ENCODE results near the gene PDLIM3. TPM values are rescaled to one million over a fixed set of nuclear protein-coding genes. Genes with fewer than 3 reads are reported as not detected.

The PDLIM3 gene
- total and polyA plus RNA-seq, 2 experiments from 2014 or later: 8.5 to 18.0 TPM

DNA sequence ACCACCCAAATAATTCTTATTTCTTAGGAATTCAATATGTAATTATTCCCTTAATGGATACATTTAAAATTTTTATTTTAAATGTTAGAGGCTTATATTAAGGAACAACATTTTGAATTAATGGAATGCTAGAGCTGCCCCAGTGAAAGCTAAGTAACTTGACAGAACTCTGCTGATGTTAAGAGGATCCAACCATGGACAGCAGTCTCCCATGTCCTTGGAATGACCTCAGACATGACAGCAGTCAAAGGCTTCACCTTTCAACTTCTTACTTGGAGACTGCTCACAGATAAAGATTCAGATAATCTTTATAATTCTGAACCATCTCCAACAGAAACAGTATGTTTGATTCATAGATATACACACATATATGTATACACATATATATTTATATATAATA, 17.2 kb downstream of the PDLIM3 start:
- Histone ChIP-seq H3K4me3 (no peak overlapping the region), H3K4me1 (ENCODE audit: insufficient read depth) (no peaks in the 10 kb centered on the region), H3F3A (replicated peaks; ENCODE audit: low read depth) (no peaks in the 10 kb centered on the region), H2AFZ (no peak overlapping the region), H3K27me3 (ENCODE audit: insufficient read depth) (no peaks in the 10 kb centered on the region), H3K27ac (ENCODE audit: low read depth) (no peak overlapping the region), H3K36me3 (ENCODE audit: insufficient read depth) (no peaks in the 10 kb centered on the region), H3K4me2 (no peak overlapping the region), H4K20me1 (replicated peaks; ENCODE audit: insufficient read depth) (no peaks in the 10 kb centered on the region), H3K79me2 (replicated peaks; ENCODE audit: insufficient read depth) (no peaks in the 10 kb centered on the region), H3K9me2 (ENCODE audit: insufficient read depth) (no peaks in the 10 kb centered on the region)
- no peak for ATAC-seq
- Mint-ChIP-seq H3K4me3 (no peak overlapping the region), H3K27me3 (ENCODE audit: insufficient read depth, low read depth, poor library complexity) (no peaks in the 10 kb centered on the region), H3K36me3 (ENCODE audit: low read depth) (no peaks in the 10 kb centered on the region), H3K4me1 (no peaks in the 10 kb centered on the region), H3K27ac (no peak overlapping the region), H3K9me3 (no peaks in the 10 kb centered on the region)
- no peak for DNase-seq (ENCODE audit: low spot score)
- no peak for TF ChIP-seq EZH2phosphoT487 (IDR thresholded peaks at IDR 0.05; ENCODE audit: unreplicated experiment)
- TF ChIP-seq, protein P1, sequence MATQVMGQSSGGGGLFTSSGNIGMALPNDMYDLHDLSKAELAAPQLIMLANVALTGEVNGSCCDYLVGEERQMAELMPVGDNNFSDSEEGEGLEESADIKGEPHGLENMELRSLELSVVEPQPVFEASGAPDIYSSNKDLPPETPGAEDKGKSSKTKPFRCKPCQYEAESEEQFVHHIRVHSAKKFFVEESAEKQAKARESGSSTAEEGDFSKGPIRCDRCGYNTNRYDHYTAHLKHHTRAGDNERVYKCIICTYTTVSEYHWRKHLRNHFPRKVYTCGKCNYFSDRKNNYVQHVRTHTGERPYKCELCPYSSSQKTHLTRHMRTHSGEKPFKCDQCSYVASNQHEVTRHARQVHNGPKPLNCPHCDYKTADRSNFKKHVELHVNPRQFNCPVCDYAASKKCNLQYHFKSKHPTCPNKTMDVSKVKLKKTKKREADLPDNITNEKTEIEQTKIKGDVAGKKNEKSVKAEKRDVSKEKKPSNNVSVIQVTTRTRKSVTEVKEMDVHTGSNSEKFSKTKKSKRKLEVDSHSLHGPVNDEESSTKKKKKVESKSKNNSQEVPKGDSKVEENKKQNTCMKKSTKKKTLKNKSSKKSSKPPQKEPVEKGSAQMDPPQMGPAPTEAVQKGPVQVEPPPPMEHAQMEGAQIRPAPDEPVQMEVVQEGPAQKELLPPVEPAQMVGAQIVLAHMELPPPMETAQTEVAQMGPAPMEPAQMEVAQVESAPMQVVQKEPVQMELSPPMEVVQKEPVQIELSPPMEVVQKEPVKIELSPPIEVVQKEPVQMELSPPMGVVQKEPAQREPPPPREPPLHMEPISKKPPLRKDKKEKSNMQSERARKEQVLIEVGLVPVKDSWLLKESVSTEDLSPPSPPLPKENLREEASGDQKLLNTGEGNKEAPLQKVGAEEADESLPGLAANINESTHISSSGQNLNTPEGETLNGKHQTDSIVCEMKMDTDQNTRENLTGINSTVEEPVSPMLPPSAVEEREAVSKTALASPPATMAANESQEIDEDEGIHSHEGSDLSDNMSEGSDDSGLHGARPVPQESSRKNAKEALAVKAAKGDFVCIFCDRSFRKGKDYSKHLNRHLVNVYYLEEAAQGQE (IDR thresholded peaks at IDR 0.05; ENCODE audit: unreplicated experiment): peak; percentile 53

DNA sequence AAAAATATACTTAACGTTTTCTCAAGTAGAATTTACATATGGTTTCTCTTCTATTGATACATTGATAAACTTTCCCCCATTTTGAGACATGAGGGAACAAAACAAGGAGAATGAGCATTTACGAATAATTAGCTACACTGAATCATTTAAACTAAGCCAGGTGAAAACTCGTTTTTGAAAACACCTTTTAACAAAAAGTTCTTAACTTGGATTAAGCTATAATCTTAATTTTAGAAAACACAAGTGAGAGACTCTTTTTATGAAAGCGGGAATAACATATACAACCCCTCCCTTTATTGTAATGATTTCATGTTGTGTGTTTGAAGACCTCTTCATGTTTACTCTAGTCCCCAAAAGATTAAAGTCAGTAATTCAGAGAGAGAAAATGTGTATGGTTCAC, 20.1 kb downstream of the PDLIM3 start:
- no peak overlapping the region for H3K4me3 ChIP-seq
- H3K4me3 Mint-ChIP-seq: no peak overlapping the region
- TF ChIP-seq, protein P2, sequence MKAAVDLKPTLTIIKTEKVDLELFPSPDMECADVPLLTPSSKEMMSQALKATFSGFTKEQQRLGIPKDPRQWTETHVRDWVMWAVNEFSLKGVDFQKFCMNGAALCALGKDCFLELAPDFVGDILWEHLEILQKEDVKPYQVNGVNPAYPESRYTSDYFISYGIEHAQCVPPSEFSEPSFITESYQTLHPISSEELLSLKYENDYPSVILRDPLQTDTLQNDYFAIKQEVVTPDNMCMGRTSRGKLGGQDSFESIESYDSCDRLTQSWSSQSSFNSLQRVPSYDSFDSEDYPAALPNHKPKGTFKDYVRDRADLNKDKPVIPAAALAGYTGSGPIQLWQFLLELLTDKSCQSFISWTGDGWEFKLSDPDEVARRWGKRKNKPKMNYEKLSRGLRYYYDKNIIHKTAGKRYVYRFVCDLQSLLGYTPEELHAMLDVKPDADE (IDR thresholded peaks at IDR 0.05): no peak
- TF ChIP-seq, protein P3, sequence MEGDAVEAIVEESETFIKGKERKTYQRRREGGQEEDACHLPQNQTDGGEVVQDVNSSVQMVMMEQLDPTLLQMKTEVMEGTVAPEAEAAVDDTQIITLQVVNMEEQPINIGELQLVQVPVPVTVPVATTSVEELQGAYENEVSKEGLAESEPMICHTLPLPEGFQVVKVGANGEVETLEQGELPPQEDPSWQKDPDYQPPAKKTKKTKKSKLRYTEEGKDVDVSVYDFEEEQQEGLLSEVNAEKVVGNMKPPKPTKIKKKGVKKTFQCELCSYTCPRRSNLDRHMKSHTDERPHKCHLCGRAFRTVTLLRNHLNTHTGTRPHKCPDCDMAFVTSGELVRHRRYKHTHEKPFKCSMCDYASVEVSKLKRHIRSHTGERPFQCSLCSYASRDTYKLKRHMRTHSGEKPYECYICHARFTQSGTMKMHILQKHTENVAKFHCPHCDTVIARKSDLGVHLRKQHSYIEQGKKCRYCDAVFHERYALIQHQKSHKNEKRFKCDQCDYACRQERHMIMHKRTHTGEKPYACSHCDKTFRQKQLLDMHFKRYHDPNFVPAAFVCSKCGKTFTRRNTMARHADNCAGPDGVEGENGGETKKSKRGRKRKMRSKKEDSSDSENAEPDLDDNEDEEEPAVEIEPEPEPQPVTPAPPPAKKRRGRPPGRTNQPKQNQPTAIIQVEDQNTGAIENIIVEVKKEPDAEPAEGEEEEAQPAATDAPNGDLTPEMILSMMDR (conservative IDR thresholded peaks at IDR 0.05; ENCODE audit: low read depth in 2 of 2): no peak
- TF ChIP-seq EZH2phosphoT487 (IDR thresholded peaks at IDR 0.05; ENCODE audit: unreplicated experiment): no peak
- no peak for TF ChIP-seq STAT1 (IDR thresholded peaks at IDR 0.05; ENCODE audit: unreplicated experiment)
- DNase-seq (ENCODE audit: low spot score) (no peak), ATAC-seq (no peak)
- H2AFZ ChIP-seq: no peak overlapping the region
- H4K20me1 ChIP-seq (replicated peaks; ENCODE audit: insufficient read depth): no peaks in the 10 kb centered on the region
- no peak overlapping the region for H3K27ac ChIP-seq (ENCODE audit: low read depth)
- no peak overlapping the region for H3K27ac Mint-ChIP-seq
- no peaks in the 10 kb centered on the region for H3K36me3 ChIP-seq (ENCODE audit: insufficient read depth)
- no peaks in the 10 kb centered on the region for H3K4me1 Mint-ChIP-seq
- H3F3A ChIP-seq (replicated peaks; ENCODE audit: low read depth): no peaks in the 10 kb centered on the region
- no peaks in the 10 kb centered on the region for H3K79me2 ChIP-seq (replicated peaks; ENCODE audit: insufficient read depth)
- no peaks in the 10 kb centered on the region for H3K4me1 ChIP-seq (ENCODE audit: insufficient read depth)
- H3K9me3 Mint-ChIP-seq: no peaks in the 10 kb centered on the region
- H3K36me3 Mint-ChIP-seq (ENCODE audit: low read depth): no peaks in the 10 kb centered on the region
- H3K4me2 ChIP-seq: no peak overlapping the region
- H3K9me2 ChIP-seq (ENCODE audit: insufficient read depth): no peaks in the 10 kb centered on the region
- H3K27me3 ChIP-seq (ENCODE audit: insufficient read depth): no peaks in the 10 kb centered on the region
- H3K27me3 Mint-ChIP-seq (ENCODE audit: insufficient read depth, low read depth, poor library complexity): no peaks in the 10 kb centered on the region

All from GM23338 (cell line).